ENCODE measurements around the gene ASPG.

DNA sequence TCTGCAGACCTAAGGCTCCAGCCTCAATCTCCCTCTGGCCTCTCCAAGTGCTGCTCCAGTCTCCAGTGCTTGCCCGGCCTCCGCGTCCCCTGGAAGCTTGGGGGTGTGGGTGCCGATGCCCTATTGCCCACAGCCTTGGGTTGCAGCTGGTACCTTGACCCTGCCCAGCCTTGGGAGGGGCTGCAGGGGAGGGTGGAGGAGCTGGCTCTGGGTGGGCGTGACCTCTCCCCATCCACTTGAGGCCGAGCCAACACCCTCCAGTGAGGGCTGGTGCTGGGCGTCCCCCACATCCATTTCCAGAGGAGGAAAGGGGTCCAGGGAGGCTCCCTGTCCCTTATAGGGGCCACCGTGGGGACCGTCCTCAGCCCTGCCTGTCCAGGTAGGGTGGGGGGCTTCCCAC lies 77.0 kb downstream of the ASPG start:
- no peak for TF ChIP-seq CTCF (IDR thresholded peaks at IDR 0.05)
- TF ChIP-seq POLR2A (IDR thresholded peaks at IDR 0.05) = no peak

All from ovary (tissue), 3 donors.